Measurements from ENCODE around the gene UPP2. TPM values are rescaled to one million over a fixed set of nuclear protein-coding genes. Genes with fewer than 3 reads are reported as not detected.

The UPP2 gene
- total RNA-seq, 4 donors from 2014 or later, result not detected

DNA sequence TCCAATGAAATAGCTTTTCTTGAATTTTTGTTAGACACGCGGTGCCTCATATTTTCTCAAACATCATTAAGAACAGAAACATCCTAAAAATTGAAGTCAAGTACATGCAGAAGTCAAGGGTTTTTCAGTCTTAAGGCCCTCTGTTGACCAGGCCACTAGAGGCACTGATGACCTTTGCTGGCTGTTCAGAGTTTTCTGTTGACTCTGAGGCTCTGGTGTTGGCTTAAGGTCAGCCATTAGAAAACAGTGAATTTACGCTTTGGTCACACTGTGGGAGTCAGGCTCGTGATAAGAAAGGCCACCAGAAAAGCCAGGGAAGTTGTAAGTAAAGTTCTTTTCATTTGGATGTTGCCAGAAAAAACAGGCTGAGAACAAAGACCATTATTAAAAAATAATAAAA lies 5.8 kb upstream of the UPP2 start:
- H3K27me3 ChIP-seq, result no peaks in the 10 kb centered on the region
- no peak for DNase-seq (ENCODE audit: low spot score in 2 of 2)
- no peak overlapping the region for H3K4me3 ChIP-seq
- H3K27ac ChIP-seq, result no peak overlapping the region
- H3K36me3 ChIP-seq, result no peaks in the 10 kb centered on the region
- no peaks in the 10 kb centered on the region for H3K4me1 ChIP-seq
- 69 to 76% methylated on average over 4 of the region's 4 CpGs for whole genome bisulfite sequencing, 2 donors
- no peak for TF ChIP-seq POLR2A (IDR thresholded peaks at IDR 0.05)
- TF ChIP-seq, protein P1, sequence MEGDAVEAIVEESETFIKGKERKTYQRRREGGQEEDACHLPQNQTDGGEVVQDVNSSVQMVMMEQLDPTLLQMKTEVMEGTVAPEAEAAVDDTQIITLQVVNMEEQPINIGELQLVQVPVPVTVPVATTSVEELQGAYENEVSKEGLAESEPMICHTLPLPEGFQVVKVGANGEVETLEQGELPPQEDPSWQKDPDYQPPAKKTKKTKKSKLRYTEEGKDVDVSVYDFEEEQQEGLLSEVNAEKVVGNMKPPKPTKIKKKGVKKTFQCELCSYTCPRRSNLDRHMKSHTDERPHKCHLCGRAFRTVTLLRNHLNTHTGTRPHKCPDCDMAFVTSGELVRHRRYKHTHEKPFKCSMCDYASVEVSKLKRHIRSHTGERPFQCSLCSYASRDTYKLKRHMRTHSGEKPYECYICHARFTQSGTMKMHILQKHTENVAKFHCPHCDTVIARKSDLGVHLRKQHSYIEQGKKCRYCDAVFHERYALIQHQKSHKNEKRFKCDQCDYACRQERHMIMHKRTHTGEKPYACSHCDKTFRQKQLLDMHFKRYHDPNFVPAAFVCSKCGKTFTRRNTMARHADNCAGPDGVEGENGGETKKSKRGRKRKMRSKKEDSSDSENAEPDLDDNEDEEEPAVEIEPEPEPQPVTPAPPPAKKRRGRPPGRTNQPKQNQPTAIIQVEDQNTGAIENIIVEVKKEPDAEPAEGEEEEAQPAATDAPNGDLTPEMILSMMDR (IDR thresholded peaks at IDR 0.05), result no peak
- no peak for TF ChIP-seq EP300 (IDR thresholded peaks at IDR 0.05)
- H3K9me3 ChIP-seq, result no peaks in the 10 kb centered on the region

GRCh38 chr2:158097481-158097880 lies 4.2 kb upstream of the UPP2 start:
- no peak for DNase-seq (ENCODE audit: low spot score in 2 of 2)
- Histone ChIP-seq H3K27ac (no peak overlapping the region), H3K36me3 (no peaks in the 10 kb centered on the region), H3K9me3 (no peaks in the 10 kb centered on the region), H3K4me3 (no peak overlapping the region), H3K27me3 (no peaks in the 10 kb centered on the region), H3K4me1 (no peaks in the 10 kb centered on the region)
- WGBS, 2 donors, result 63 to 65% methylated on average over 2 of the region's 2 CpGs
- TF ChIP-seq, protein P1 (IDR thresholded peaks at IDR 0.05), result no peak
- TF ChIP-seq POLR2A (IDR thresholded peaks at IDR 0.05) (no peak), EP300 (IDR thresholded peaks at IDR 0.05) (no peak)

GRCh38 chr2:158098178-158098577 lies 3.5 kb upstream of the UPP2 start:
- Histone ChIP-seq H3K4me1 (no peaks in the 10 kb centered on the region), H3K27ac (no peak overlapping the region), H3K4me3 (no peak overlapping the region), H3K9me3 (no peaks in the 10 kb centered on the region), H3K27me3 (no peaks in the 10 kb centered on the region), H3K36me3 (no peaks in the 10 kb centered on the region)
- 81 to 82% methylated on average over 4 of the region's 4 CpGs for WGBS, 2 donors
- no peak for DNase-seq (ENCODE audit: low spot score in 2 of 2)
- TF ChIP-seq POLR2A (IDR thresholded peaks at IDR 0.05) (no peak), EP300 (IDR thresholded peaks at IDR 0.05) (no peak)
- TF ChIP-seq, protein P1 (IDR thresholded peaks at IDR 0.05), result no peak

- TF ChIP-seq EP300 (IDR thresholded peaks at IDR 0.05), result no peak
- Histone ChIP-seq H3K4me1 (no peaks in the 10 kb centered on the region), H3K27ac (no peak overlapping the region), H3K27me3 (no peaks in the 10 kb centered on the region), H3K4me3 (no peak overlapping the region), H3K36me3 (no peaks in the 10 kb centered on the region), H3K9me3 (no peaks in the 10 kb centered on the region)
- WGBS, 2 donors, result 85 to 88% methylated on average over 3 of the region's 3 CpGs
- DNase-seq (ENCODE audit: low spot score in 2 of 2), result no peak
These were observed 2.0 kb upstream of the UPP2 start for GRCh38 chr2:158099716-158100115.

DNA sequence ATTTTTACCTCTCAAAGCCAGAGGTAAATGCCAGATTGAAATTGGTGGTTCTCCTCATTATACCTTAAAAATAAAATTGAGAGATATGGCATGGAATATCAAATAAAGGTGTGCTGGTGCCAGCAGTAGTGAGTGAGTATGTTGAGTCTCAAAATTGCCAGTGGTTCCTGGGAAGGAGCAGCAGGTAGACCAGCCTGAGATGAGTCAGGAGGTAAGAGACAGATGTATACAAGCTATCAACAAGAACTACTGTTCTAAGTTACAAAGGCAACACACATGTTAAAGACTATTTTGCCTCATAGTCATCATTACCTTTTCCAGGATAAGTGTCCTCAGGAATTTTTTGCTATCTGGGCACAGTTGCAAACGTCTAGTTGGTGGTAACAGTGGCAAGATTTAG lies 1.3 kb upstream of the UPP2 start:
- H3K4me1 ChIP-seq, result no peaks in the 10 kb centered on the region
- no peak overlapping the region for H3K4me3 ChIP-seq
- H3K27me3 ChIP-seq, result no peaks in the 10 kb centered on the region
- DNase-seq (ENCODE audit: low spot score in 2 of 2), result no peak
- TF ChIP-seq, protein P1 (IDR thresholded peaks at IDR 0.05), result no peak
- TF ChIP-seq EP300 (IDR thresholded peaks at IDR 0.05) (no peak), POLR2A (IDR thresholded peaks at IDR 0.05) (no peak)
- H3K9me3 ChIP-seq, result no peaks in the 10 kb centered on the region
- 67 to 93% methylated on average over 1 of the region's 1 CpG for WGBS, 2 donors
- no peak overlapping the region for H3K27ac ChIP-seq
- no peaks in the 10 kb centered on the region for H3K36me3 ChIP-seq

GRCh38 chr2:158102446-158102845 lies 770 bp downstream of the UPP2 start:
- H3K36me3 ChIP-seq, result no peaks in the 10 kb centered on the region
- 69 to 77% methylated on average over 1 of the region's 1 CpG for WGBS, 2 donors
- no peaks in the 10 kb centered on the region for H3K4me1 ChIP-seq
- TF ChIP-seq EP300 (IDR thresholded peaks at IDR 0.05), result no peak
- TF ChIP-seq, protein P1 (IDR thresholded peaks at IDR 0.05), result no peak
- no peak for TF ChIP-seq POLR2A (IDR thresholded peaks at IDR 0.05)
- no peak for DNase-seq (ENCODE audit: low spot score in 2 of 2)
- no peaks in the 10 kb centered on the region for H3K9me3 ChIP-seq
- no peak overlapping the region for H3K4me3 ChIP-seq
- no peaks in the 10 kb centered on the region for H3K27me3 ChIP-seq
- no peak overlapping the region for H3K27ac ChIP-seq

All from tibial nerve (tissue), 4 donors.